Measurements from ENCODE around the gene AGAP6.
"Not testable (repeated sequence)": the region's sequence is repeated elsewhere in the genome, so short reads cannot be mapped to it uniquely, and the experiment has no call there.

Gene AGAP6
- 1.0 to 2.9 (median 1.8) reads per million in 3 donors for total RNA-seq

- DNase-seq; H3K4me1 ChIP-seq (ENCODE audit: control insufficient read depth, insufficient read depth, low read length, poor library complexity, severe bottlenecking); H3K27ac ChIP-seq (ENCODE audit: insufficient read depth, low read length, poor library complexity, severe bottlenecking); H3K4me3 ChIP-seq (ENCODE audit: insufficient read depth, low read depth, low read length, poor library complexity, severe bottlenecking); H3K36me3 ChIP-seq (ENCODE audit: control insufficient read depth, insufficient read depth, low read length); H3K9me3 ChIP-seq (ENCODE audit: control insufficient read depth, low read length); H3K27me3 ChIP-seq (replicated peaks; ENCODE audit: control insufficient read depth, insufficient read depth, low read length, poor library complexity, severe bottlenecking): not testable (repeated sequence)
Measured at GRCh38 chr10:49988376-49988775, at the start of gene AGAP6. TSS of gene AGAP6 (plus strand) at chr10:49988406. CDS start at chr10:49988716, 310 bp downstream.

- DNase-seq = peak; percentile 69 to 80 (median 74)
- H3K9me3 ChIP-seq (ENCODE audit: control insufficient read depth, low read length); H3K27me3 ChIP-seq (replicated peaks; ENCODE audit: control insufficient read depth, insufficient read depth, low read length, poor library complexity, severe bottlenecking); H3K4me1 ChIP-seq (ENCODE audit: control insufficient read depth, insufficient read depth, low read length, poor library complexity, severe bottlenecking); H3K36me3 ChIP-seq (ENCODE audit: control insufficient read depth, insufficient read depth, low read length): not testable (repeated sequence)
- peak within 1 kb of the TSS; percentile 83 for H3K4me3 ChIP-seq (ENCODE audit: insufficient read depth, low read depth, low read length, poor library complexity, severe bottlenecking)
- peak within 1 kb of the TSS; percentile 60 for H3K27ac ChIP-seq (ENCODE audit: insufficient read depth, low read length, poor library complexity, severe bottlenecking)
Measured at GRCh38 chr10:49941447-49942338, 46.5 kb upstream of the AGAP6 start, which contains the start of the genes PARG and TIMM23B. TSS of gene PARG (minus strand) at chr10:49942027. CDS start at chr10:49941725, 302 bp downstream. TSS of gene TIMM23B (plus strand) at chr10:49942053. CDS start at chr10:49942195, 142 bp downstream.

GRCh38 chr10:49942339-49942705 is 45.9 kb upstream of the AGAP6 start:
- H3K27ac ChIP-seq (ENCODE audit: insufficient read depth, low read length, poor library complexity, severe bottlenecking) = peak overlapping the region; percentile 60
- peak overlapping the region; percentile 83 for H3K4me3 ChIP-seq (ENCODE audit: insufficient read depth, low read depth, low read length, poor library complexity, severe bottlenecking)
- not testable (repeated sequence) for H3K4me1 ChIP-seq (ENCODE audit: control insufficient read depth, insufficient read depth, low read length, poor library complexity, severe bottlenecking); H3K27me3 ChIP-seq (replicated peaks; ENCODE audit: control insufficient read depth, insufficient read depth, low read length, poor library complexity, severe bottlenecking); H3K36me3 ChIP-seq (ENCODE audit: control insufficient read depth, insufficient read depth, low read length); DNase-seq; H3K9me3 ChIP-seq (ENCODE audit: control insufficient read depth, low read length)

- not testable (repeated sequence) for H3K4me3 ChIP-seq (ENCODE audit: insufficient read depth, low read depth, low read length, poor library complexity, severe bottlenecking); H3K27ac ChIP-seq (ENCODE audit: insufficient read depth, low read length, poor library complexity, severe bottlenecking); H3K27me3 ChIP-seq (replicated peaks; ENCODE audit: control insufficient read depth, insufficient read depth, low read length, poor library complexity, severe bottlenecking); H3K4me1 ChIP-seq (ENCODE audit: control insufficient read depth, insufficient read depth, low read length, poor library complexity, severe bottlenecking); DNase-seq; H3K36me3 ChIP-seq (ENCODE audit: control insufficient read depth, insufficient read depth, low read length); H3K9me3 ChIP-seq (ENCODE audit: control insufficient read depth, low read length)
Measured at GRCh38 chr10:49943607-49944006, 44.6 kb upstream of the AGAP6 start.

GRCh38 chr10:49948142-49948541 is 40.1 kb upstream of the AGAP6 start:
- not testable (repeated sequence) for H3K4me1 ChIP-seq (ENCODE audit: control insufficient read depth, insufficient read depth, low read length, poor library complexity, severe bottlenecking); H3K9me3 ChIP-seq (ENCODE audit: control insufficient read depth, low read length); H3K36me3 ChIP-seq (ENCODE audit: control insufficient read depth, insufficient read depth, low read length); DNase-seq; H3K27me3 ChIP-seq (replicated peaks; ENCODE audit: control insufficient read depth, insufficient read depth, low read length, poor library complexity, severe bottlenecking); H3K4me3 ChIP-seq (ENCODE audit: insufficient read depth, low read depth, low read length, poor library complexity, severe bottlenecking); H3K27ac ChIP-seq (ENCODE audit: insufficient read depth, low read length, poor library complexity, severe bottlenecking)

GRCh38 chr10:49948737-49949136 is 39.5 kb upstream of the AGAP6 start:
- not testable (repeated sequence) for H3K4me3 ChIP-seq (ENCODE audit: insufficient read depth, low read depth, low read length, poor library complexity, severe bottlenecking); DNase-seq; H3K9me3 ChIP-seq (ENCODE audit: control insufficient read depth, low read length); H3K27ac ChIP-seq (ENCODE audit: insufficient read depth, low read length, poor library complexity, severe bottlenecking); H3K36me3 ChIP-seq (ENCODE audit: control insufficient read depth, insufficient read depth, low read length); H3K4me1 ChIP-seq (ENCODE audit: control insufficient read depth, insufficient read depth, low read length, poor library complexity, severe bottlenecking); H3K27me3 ChIP-seq (replicated peaks; ENCODE audit: control insufficient read depth, insufficient read depth, low read length, poor library complexity, severe bottlenecking)

GRCh38 chr10:49952006-49952405 is 36.2 kb upstream of the AGAP6 start:
- H3K4me1 ChIP-seq (ENCODE audit: control insufficient read depth, insufficient read depth, low read length, poor library complexity, severe bottlenecking); DNase-seq; H3K27ac ChIP-seq (ENCODE audit: insufficient read depth, low read length, poor library complexity, severe bottlenecking); H3K9me3 ChIP-seq (ENCODE audit: control insufficient read depth, low read length); H3K36me3 ChIP-seq (ENCODE audit: control insufficient read depth, insufficient read depth, low read length); H3K4me3 ChIP-seq (ENCODE audit: insufficient read depth, low read depth, low read length, poor library complexity, severe bottlenecking); H3K27me3 ChIP-seq (replicated peaks; ENCODE audit: control insufficient read depth, insufficient read depth, low read length, poor library complexity, severe bottlenecking): not testable (repeated sequence)

- H3K36me3 ChIP-seq (ENCODE audit: control insufficient read depth, insufficient read depth, low read length); H3K27ac ChIP-seq (ENCODE audit: insufficient read depth, low read length, poor library complexity, severe bottlenecking); DNase-seq; H3K4me3 ChIP-seq (ENCODE audit: insufficient read depth, low read depth, low read length, poor library complexity, severe bottlenecking); H3K4me1 ChIP-seq (ENCODE audit: control insufficient read depth, insufficient read depth, low read length, poor library complexity, severe bottlenecking); H3K27me3 ChIP-seq (replicated peaks; ENCODE audit: control insufficient read depth, insufficient read depth, low read length, poor library complexity, severe bottlenecking); H3K9me3 ChIP-seq (ENCODE audit: control insufficient read depth, low read length): not testable (repeated sequence)
Measured at GRCh38 chr10:49953122-49953521, 35.1 kb upstream of the AGAP6 start.

GRCh38 chr10:49970331-49970857 is 17.8 kb upstream of the AGAP6 start:
- H3K4me1 ChIP-seq (ENCODE audit: control insufficient read depth, insufficient read depth, low read length, poor library complexity, severe bottlenecking); H3K4me3 ChIP-seq (ENCODE audit: insufficient read depth, low read depth, low read length, poor library complexity, severe bottlenecking); H3K9me3 ChIP-seq (ENCODE audit: control insufficient read depth, low read length); H3K27ac ChIP-seq (ENCODE audit: insufficient read depth, low read length, poor library complexity, severe bottlenecking); H3K27me3 ChIP-seq (replicated peaks; ENCODE audit: control insufficient read depth, insufficient read depth, low read length, poor library complexity, severe bottlenecking); H3K36me3 ChIP-seq (ENCODE audit: control insufficient read depth, insufficient read depth, low read length); DNase-seq: not testable (repeated sequence)

- DNase-seq; H3K4me1 ChIP-seq (ENCODE audit: control insufficient read depth, insufficient read depth, low read length, poor library complexity, severe bottlenecking); H3K36me3 ChIP-seq (ENCODE audit: control insufficient read depth, insufficient read depth, low read length); H3K27me3 ChIP-seq (replicated peaks; ENCODE audit: control insufficient read depth, insufficient read depth, low read length, poor library complexity, severe bottlenecking); H3K9me3 ChIP-seq (ENCODE audit: control insufficient read depth, low read length); H3K27ac ChIP-seq (ENCODE audit: insufficient read depth, low read length, poor library complexity, severe bottlenecking); H3K4me3 ChIP-seq (ENCODE audit: insufficient read depth, low read depth, low read length, poor library complexity, severe bottlenecking): not testable (repeated sequence)
Measured at GRCh38 chr10:49971466-49971865, 16.7 kb upstream of the AGAP6 start.
